Measurements from ENCODE around the gene LMO7.

- TF ChIP-seq CTCF (IDR thresholded peaks at IDR 0.05; ENCODE audit: low read length) = no peak
- no peak for TF ChIP-seq EZH2 (IDR thresholded peaks at IDR 0.05; ENCODE audit: borderline replicate concordance, low read length)
Observed at GRCh38 chr13:75797239-75797638, 161.1 kb downstream of the LMO7 start.
